Stimulated activated CD8-positive, alpha-beta memory T cell treated with anti-CD3 and anti-CD28 coated beads, Interleukin-15, amount 100 ng/mL, for 24 hours (primary cell): ENCODE measurements around the gene DCTN4.

Experiments used
- DNase-seq: peaks from one replicate; pipeline ENCODE4 v3.0.0-alpha.2; 2020; ENCODE audit warnings: low read depth

DCTN4 gene

DNA sequence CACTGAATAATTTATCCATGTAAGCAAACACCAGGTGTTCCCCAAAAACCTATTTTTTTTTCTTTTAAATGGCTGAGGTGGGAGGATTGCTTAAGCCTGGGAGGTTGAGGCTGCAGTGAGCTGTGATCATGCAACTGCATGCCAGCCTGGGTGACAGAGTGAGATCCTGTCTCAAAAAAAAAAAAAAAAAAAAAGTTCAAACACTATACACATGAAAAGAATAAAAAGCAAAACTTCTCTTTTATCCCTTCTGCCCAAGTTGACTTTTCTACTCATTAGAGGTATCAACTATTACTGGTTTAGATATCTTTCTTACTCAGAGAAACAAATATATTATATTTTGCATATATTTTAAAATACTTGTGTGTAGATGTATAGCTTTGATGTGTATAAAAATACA lies 17.8 kb downstream of the DCTN4 start:
- no peak for DNase-seq

DNA sequence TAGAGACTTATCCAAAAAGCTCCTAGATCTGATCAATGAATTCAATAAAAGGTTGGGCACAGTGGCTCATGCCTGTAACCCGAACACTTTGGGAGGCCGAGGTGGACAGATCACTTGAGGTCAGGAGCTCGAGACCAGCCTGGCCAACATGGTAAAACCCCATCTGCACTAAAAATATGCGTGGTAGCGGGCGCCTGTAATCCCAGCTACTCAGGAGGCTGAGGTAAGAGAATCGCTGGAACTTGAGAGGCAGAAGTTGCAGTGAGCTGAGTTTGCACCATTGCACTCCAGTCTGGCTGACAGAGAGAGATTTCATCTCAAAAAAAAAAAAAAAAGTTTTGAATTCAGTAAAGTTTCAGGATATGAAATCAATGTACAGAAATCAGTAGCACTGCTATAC lies 20.0 kb downstream of the DCTN4 start:
- DNase-seq: no peak

DNA sequence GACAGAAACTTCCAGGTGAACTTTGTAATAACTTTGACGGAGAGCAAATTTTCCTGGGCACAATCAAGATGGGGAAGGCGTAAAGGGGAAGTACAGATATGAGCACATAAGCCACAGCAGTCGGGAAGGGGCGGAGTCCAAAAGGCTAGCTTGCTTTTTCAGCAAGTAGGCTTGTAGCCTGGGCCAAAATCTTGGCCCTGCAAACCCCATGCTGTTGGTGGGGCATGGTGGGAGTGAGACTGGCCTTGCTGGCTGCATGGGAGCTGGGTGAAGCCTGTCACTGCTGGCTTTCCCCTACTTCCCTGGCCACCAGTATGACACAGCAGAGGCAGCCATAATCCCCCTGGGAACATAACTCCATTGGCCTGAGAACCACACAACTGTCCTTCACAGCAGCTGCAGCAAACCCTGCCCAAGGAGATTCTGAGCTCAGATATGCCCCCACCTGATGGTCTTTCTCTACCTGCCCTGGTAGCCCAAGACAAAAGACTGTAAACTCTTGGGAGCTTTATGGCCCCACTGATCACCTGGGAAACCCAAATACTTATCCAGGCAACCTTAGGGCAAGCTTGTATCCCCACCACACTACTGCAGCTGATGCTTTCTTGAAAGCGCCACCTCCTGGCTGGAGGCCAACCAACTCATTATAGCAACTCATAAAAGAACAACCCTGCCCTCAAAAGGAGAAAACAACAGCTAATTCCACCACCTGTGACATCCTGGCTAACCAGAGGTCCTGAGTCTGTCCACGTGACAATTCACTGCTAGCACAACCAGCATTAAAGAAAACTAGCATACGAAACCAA lies 24.0 kb downstream of the DCTN4 start:
- no peak for DNase-seq

DNA sequence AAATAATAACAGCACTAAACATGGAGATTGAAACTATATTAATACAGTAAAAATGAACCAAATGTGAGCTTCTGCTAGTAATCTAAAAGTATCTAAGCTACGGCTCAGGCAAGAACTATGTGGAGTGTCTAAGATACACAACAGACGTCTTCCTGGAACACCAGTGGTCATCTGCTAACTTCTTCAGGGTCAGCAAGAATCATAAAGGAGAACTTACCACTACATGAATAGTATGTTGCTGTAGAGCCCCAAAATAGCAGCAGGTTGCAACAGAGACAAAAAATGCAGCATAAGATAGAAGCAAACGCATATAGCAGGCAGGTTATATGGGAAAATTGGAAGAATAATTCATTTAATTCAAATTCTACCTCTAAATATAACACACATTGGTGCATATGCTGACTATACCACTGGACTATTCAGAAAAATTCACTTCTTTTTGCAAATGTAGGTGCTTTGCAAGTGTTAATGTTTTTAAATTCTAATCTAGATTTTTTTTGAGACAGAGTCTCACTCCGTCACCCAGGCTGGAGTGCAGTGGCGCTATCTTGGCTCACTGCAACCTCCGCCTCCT lies 27.1 kb downstream of the DCTN4 start:
- DNase-seq: no peak

DNA sequence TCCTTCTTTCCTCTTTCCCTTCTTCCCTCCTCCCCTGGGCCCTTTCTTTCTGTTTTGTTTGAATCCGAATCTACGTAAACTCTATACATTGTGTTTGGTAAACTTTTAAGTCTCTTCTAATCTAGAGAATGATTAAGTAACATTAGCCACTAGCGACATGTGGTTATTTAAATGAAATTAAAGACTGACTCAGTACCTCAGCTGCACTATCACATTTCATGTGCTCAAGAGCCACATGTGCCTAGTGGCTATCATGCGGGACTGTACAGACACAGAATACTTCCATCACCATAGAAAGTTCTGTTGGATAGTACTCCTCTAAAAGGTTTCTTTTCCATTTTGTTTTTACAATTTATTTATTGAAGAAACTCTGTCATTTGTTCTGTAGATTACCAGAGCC lies 29.0 kb downstream of the DCTN4 start:
- no peak for DNase-seq

DNA sequence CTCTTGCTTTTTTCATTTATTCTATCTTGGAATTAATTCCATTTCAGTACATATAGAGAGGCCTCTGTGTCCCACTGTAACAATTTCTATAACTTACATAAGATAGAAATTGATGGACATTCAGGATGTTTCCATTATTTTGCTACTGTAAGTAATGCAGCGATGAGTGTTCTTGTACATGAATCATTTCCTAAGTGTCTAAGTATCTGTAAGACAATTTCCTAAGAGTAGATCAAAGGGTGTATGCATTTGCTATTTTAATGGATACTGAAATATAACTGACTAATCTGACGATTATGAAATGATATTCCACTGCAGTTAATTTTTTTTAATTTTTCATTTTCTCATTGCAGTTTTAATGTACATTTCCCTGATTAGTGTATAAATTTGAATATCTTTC lies 35.0 kb downstream of the DCTN4 start:
- DNase-seq: no peak

DNA sequence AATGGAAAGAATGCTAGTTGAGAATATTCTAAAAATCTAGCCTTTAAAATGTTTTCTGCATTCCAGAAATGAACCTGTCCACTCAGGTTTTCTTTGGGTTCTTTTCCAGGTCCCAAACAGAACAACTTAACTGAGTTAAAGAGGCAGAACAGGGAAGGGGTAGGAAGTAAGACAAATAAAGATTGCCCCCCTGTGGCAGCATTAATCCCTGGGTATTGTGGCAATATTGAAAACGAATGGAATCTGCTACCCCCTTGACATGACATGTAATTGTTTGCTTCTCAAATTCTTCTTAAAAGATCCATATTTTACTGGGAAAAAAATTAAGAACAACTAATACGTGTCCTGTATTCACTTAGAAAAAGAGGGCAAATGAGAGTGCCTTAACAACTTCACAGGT lies 48.7 kb downstream of the DCTN4 start:
- no peak for DNase-seq

DNA sequence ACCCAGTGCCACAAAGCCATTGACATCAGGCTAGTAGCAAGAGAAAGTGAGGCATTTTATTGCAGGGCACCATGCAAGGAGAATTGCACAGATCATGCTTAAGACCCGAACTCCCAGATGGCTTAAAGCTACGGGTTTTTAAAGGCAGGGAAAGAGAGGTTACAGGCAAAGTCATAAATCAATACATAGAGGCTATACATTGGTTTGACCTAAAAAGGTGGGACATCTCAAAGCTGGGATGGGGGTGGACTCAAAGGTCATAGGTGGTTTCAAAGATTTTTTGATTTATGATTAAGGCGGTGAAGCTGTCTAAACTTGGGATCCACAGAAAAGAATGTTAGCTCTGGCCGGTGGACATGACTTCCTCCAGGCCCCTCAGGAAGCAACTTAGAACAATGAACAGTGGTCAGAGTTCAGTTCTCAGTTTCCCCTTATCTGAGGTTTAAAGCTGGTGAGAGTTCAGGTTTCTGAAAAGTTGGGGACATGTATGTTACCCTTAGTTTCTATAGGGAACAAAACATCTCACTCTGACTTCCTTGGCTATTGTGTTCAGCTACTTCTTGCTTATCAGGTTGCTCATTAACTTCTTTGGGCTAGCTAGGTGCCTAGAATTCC lies 51.9 kb downstream of the DCTN4 start:
- DNase-seq: no peak

DNA sequence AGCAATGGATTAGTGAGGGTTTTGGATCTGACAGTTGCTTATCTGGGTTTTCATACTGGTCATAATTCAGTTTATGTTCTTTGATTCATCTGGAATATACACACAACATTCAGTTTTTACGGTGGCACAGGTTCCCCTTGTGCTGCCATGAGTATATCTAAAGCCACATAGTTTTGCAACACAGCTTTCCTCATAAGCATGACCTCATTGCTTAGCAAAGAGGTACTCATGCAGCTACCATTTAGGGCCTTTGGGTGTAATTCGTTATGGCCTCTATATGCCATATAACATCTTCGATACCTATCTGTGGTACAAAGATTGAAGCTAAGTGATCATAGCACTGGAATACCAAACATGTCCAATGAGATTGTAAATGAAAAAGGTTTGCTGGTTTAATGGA lies 55.1 kb downstream of the DCTN4 start:
- DNase-seq: no peak

DNA sequence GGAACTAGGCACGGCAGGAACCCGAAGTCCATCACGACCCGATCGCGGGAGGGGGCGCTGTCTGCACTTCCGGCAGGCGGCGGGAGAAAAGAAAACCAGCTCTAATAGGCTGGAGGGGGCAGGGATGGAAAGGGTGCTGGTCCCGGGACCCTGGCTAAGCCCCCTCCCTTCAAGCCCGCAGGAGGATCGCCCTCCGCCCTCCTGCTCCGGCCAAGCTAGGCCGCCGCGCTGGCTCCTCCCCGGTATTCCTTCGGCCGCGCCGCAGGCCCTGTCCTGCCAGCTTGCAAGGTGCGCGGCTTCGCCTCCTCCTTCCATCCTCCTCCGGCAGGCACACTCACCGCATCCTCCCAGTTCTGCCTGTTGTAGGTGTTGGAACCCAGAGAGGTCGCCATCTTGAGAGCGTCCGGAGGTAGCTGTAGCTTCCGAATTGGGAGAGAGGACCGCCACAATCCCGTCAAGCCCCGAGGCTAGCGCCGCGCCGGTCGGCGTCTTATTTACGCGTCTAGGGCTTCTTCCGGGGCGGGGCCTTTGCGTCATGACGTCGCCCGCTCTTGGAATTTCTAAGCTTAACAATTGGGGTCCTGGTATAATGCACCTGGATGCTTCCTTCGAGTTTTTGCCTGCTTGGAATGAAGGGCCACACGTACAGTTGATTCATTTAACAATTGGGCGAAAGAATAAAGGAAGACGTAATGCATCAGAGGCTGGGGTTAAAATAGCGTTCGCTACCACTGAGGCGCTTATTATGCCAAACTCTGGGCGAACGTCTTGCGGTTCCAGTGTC lies 58.0 kb downstream of the DCTN4 start, which contains the start of gene RBM22:
RBM22 (minus strand) TSS at position 469 of the 784 bp plus-strand sequence; CDS start at position 392, 77 bp downstream.
- DNase-seq: peak; percentile 79

DNA sequence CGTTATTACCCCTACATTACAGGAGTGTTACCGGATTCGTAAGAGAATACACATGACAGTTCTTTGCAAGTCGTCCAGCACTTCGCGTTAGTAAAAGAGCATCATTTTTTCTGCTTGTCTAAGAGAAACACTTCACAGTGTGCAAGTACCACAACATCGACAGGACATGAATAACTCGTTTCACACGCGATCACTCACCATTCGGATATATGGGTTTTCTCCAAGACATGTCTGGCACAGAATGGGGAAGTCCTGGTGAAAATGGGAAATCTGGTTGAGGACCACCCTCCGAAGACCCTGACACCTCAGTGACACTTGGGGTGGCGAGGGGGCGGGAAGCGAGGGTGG lies 58.6 kb downstream of the DCTN4 start:
- no peak for DNase-seq

DNA sequence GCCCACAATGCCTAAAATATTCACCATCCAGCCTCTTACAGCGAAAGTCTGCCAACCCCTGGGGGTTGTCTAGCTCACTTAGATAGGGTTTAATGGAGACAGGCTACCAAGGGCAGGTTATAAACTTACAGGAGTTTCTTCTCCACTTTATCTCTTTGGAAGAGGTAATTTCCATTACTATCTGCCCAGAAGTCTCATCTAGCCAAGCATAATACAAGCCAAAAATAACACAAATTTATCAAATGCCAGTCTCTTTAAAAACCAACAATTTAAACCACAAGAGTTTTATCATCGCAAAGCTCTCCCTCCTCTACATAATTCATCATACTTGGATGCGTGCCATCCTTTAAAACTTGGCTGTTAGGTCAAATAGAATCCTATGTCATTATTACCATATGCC lies 64.2 kb downstream of the DCTN4 start:
- DNase-seq: no peak

DNA sequence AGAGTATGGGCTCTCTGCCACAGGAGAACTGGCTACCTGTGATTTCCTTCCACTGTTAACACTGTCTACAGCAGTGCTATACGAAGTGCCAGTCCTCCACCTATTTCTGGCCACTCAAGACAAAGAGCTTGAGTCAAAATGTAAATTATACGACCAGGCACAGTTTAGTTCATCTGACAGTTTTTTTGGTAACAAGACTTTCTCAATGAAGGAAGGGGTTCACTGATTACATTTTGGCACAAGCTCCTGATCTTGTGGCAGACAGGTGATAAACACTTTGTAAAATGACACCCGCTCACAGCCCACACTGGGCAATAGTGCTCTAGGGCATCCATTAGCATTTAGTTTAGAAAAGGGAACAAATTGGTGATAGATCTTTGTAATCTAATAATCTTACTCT lies 66.5 kb downstream of the DCTN4 start:
- no peak for DNase-seq

DNA sequence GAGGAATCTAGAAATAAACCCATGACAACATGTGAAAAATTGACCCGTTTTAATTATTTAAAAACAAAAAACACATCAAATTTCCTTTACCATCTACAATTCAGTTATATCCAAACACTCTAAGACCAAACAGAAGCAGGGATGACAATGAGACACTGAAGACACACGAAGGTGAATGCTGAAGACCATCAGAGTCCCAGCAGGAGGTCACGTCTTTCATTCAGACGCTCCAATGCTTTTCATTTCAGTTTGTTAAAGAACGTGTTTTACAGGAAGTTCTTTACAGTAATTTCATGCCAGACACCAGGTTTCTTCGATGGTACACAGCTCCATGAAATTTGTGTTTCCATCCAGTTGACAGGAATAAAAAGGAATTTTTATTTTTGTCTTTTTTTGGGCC lies 68.1 kb downstream of the DCTN4 start:
- no peak for DNase-seq

DNA sequence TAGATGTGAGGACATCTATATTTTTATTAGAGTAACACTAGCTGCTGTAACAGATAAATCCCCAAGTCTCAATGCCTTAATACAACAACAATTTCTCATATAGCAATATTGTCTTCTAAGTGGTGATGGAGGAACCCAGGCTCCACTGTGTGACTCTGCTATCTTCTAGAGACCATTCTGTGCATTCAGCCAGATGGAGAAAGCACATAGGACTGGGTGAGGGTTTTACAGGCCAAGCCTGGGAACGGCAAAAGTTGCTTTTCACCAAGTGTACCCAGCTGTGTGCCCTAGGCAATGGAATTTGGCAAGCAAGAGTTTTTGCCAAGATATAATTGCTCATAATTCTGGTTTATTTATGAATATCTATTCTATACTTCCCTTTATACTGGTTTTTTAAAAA lies 69.7 kb downstream of the DCTN4 start:
- no peak for DNase-seq

DNA sequence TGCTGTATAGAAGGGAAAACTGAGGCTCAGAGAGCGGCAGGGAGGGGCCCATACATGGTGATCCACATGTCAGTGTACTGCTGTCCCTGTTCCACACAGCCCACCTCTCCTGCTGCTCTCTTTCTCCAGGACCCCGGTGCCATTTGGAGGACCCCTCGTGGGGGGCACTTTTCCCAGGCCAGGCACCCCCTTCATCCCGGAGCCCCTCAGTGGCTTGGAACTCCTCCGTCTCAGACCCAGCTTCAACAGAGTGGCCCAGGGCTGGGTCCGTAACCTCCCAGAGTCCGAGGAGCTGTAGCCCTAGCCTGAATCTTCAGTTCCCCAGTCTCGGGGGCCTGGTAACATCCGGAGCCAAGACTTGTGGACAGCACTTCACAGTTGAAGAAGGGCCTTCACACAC lies 82.2 kb downstream of the DCTN4 start:
- no peak for DNase-seq

DNA sequence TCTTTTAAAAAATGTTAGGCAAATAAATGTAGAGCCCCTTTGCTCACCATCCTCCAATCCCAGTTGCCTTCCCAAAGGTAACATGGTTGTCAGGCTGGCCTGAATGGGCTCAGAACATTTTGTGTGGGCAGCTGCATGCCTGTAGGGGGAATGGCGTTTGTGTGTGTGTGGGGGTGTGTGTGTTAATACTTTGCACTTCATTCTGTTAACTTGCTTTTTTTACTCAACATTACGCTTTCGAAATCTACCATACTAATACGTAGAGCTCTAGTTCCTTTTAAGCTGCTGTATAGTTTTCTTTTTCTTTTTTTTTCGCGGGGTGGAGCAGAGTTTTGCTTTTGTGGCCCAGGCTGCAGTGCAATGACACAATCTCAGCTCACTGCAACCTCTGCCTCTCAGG lies 83.7 kb downstream of the DCTN4 start:
- no peak for DNase-seq

DNA sequence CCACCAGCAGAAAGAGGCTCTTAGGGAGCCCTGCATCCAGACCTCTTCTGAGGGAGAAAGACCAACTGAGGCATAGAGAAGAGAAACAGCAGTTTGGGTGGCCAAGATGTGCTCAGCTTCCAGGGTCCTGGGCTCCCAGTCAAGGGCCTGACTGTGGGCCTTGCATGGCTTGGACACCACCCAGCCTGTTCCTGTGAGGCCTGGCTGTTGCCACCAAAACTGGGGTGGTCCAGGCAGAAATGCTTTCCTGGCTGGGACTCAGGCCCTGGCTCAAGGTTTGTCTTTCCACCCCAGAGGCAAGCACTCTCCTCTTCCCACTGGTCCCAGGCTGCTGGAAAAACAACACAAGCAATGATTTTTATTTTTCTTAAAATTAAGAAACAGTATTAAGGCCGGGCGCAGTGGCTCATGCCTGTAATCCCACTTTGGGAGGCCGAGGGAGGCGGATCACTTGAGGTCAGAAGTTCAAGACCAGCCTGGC lies 84.4 kb downstream of the DCTN4 start:
- DNase-seq: no peak

DNA sequence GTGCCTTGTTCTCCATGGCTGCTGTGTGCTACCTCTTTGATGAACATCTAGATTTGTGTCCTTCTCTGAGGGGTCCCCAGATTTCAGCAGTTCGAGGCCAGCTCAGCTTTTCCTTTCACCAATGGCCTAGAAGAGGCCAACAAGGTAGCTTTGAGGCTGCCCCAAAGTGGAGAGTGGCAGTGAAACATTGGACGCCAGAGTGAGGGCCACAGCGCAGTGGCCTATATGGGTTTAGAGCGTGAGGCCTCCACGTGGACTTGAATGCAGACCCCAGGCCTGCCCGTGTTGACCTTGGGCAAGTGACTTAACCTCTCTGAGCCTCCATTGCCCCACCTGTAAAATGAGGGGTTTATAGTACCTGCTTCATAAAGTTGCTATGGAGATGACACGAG lies 85.9 kb downstream of the DCTN4 start:
- DNase-seq: no peak

DNA sequence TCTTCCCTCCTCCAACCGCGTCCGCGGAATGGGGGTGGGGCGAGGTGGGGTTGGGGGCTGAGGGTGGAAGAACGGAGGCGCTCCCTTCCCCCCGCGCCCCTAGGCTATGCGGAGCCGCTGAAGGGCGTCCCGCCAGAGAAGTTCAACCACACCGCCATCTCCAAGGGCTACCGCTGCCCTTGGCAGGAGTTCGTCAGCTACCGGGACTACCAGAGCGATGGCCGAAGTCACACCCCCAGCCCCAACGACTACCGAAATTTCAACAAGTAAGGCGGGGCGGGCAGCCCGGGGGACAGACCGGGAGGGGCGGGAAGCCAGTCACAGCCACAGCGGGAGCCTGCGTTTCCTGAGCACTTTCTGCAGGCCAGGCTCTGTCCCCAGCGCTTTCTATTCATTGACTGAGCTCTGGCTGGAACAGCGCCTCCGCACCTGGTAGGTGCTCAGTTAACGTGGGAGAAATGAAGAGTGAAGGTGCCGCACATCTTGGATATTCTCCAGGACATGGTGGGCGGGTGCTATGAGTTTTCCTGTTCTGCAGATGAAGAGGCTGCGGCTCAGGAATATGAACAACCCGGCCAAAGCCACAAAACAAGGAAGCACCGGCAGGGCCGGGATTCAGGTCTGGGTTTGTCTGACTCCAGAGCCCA lies 86.5 kb downstream of the DCTN4 start:
- no peak for DNase-seq

DNA sequence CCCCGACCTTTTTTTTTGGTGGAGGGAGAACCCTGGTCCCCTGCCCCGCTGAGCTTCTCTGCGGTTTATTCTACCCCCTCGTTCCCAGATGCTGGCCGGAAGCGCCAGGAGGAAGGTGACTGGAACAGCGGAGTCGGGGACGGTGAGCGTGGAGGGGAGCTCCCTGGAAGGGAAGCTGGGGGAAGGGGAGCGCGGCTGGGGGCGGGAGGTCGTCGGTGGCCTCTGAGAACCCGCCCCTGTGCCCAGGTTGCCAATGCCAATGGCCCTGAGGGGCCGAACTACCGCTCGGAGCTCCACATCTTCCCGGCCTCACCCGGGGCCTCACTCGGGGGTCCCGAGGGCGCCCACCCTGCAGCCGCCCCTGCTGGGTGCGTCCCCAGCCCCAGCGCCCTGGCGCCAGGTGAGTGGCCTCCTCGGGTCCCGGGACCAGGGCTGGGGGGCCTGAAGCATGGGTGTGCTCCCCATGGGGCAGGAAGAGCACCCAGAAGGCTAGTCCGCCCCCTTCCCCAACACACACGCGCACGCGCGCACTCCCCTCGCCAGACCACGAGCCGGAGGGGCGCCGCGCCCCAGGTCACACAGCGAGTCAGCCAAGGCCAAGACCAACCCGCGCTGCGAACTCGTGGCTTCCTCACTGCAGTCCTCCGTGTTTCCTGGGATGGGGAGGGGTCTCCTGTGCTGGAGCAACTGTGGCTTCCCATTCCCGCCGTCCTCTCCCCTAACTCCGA lies 87.1 kb downstream of the DCTN4 start:
- DNase-seq: no peak

DNA sequence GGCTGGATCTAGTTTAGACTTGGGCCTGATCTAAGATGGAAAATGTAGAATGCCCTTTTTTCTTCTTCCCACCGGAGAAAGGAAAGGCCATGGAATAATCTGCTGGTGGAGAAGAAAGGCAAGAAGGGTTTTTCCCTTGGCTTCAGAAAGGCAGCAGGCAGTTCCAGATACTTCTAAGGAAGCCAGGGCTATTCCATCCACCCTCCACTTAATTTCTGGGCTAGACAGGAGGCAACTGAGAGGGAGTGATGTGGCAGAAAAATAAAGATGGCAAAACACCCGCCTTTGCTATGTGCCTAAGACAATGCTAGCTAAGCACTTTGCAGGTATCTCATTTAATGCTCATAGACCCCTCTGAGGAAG lies 87.9 kb downstream of the DCTN4 start:
- no peak for DNase-seq
